Vagina (tissue), 2 donors: ENCODE data around the gene ZNF385A. TPM values are rescaled to one million over a fixed set of nuclear protein-coding genes. Genes with fewer than 3 reads are reported as not detected.

Source experiments
- DNase-seq, 2 donors: peaks; one replicate each; pipeline ENCODE4 v3.0.0-alpha.2; 2017; ENCODE audit errors: extremely low spot score in 2 of 2
- H3K27ac ChIP-seq: fragments of 200-600 bp; sonication (generic); one replicate; pipeline ENCODE4 v1.5.1; 2019
- H3K27me3 ChIP-seq: fragments of 200-600 bp; sonication (generic); one replicate; pipeline ENCODE4 v1.5.1; 2019
- H3K36me3 ChIP-seq, 2 donors: fragments of 200-600 bp; sonication (generic); one replicate each; pipeline ENCODE4 v1.5.1; 2017 to 2019
- H3K4me1 ChIP-seq: fragments of 200-600 bp; sonication (generic); one replicate; pipeline ENCODE4 v1.5.1; 2019
- H3K4me3 ChIP-seq, 2 donors: fragments of 200-600 bp; sonication (generic); 1 replicate in 1 of 2; 2 replicates in 1 of 2; pipeline ENCODE4 v1.5.1; 2016 to 2019
- H3K9me3 ChIP-seq: fragments of 200-600 bp; sonication (generic); one replicate; pipeline ENCODE4 v1.5.1; 2019
- CTCF ChIP-seq, 3 experiments: fragments of 450-650 bp in 2 of 3; fragments of 200-600 bp in 1 of 3; sonication (generic) in 1 of 3; IDR thresholded peaks; one replicate each; pipeline ENCODE4 v1.5.1; 2017 to 2019; ENCODE audit warnings: antibody characterized with exemption in 3 of 3, mild to moderate bottlenecking in 2 of 3, moderate library complexity in 2 of 3
- POLR2A ChIP-seq, 2 donors: fragments of 450-650 bp; IDR thresholded peaks; one replicate each; pipeline ENCODE4 v1.6.1; 2017; ENCODE audit warnings: antibody characterized with exemption in 2 of 2, mild to moderate bottlenecking in 2 of 2, moderate library complexity in 2 of 2
- POLR2AphosphoS5 ChIP-seq, 2 donors: sonication (generic); formaldehyde crosslinking; IDR thresholded peaks; one replicate each; pipeline ENCODE4 v1.9.0; 2017; ENCODE audit warnings: antibody characterized with exemption in 2 of 2, mild to moderate bottlenecking in 2 of 2, low read depth in 1 of 2; ENCODE audit not compliant: insufficient read depth in 1 of 2
- intact Hi-C: fragments of 100-400 bp; cut with DNase I; formaldehyde crosslinking; loops from one replicate; pipeline ENCODE4 v1.15.1; 2023
- total RNA-seq: library from RNA; depleted of rRNA; stranded (reverse); fragments of >200 nt; gene quantifications from one replicate; pipeline ENCODE4 v1.2.3, GENCODE V29; 2016

ZNF385A gene
- total RNA-seq, 1 donor from 2014 or later, result 38.8 TPM

GRCh38 chr12:54393743-54394142 lies 9.2 kb upstream of the ZNF385A start:
- Histone ChIP-seq H3K36me3 (peaks cover 7 to 39% of the 10 kb centered on the region in 2 donors), H3K4me1 (peaks cover 43% of the 10 kb centered on the region), H3K27me3 (no peaks in the 10 kb centered on the region), H3K9me3 (no peaks in the 10 kb centered on the region), H3K4me3 (no peak overlapping the region), H3K27ac (no peak overlapping the region)
- DNase-seq, result no peak
- intact Hi-C loops, result no loop called here
- TF ChIP-seq CTCF (IDR thresholded peaks at IDR 0.05), result no peak
- no peak for TF ChIP-seq POLR2A (IDR thresholded peaks at IDR 0.05)
- TF ChIP-seq POLR2AphosphoS5 (IDR thresholded peaks at IDR 0.05; ENCODE audit: insufficient read depth in 1 of 2, low read depth in 1 of 2), result no peak

- H3K36me3 ChIP-seq, result peaks cover 7 to 34% of the 10 kb centered on the region in 2 donors
- peaks cover 48% of the 10 kb centered on the region for H3K4me1 ChIP-seq
- no peak for TF ChIP-seq POLR2A (IDR thresholded peaks at IDR 0.05)
- TF ChIP-seq POLR2AphosphoS5 (IDR thresholded peaks at IDR 0.05; ENCODE audit: insufficient read depth in 1 of 2, low read depth in 1 of 2), result no peak
- H3K9me3 ChIP-seq, result no peaks in the 10 kb centered on the region
- no peak for DNase-seq
- no peaks in the 10 kb centered on the region for H3K27me3 ChIP-seq
- no peak overlapping the region for H3K4me3 ChIP-seq
- intact Hi-C loops, result no loop called here
- peak overlapping the region; percentile 7 for H3K27ac ChIP-seq
Observed at GRCh38 chr12:54393207-54393609, 8.7 kb upstream of the ZNF385A start.

- peaks cover 7 to 28% of the 10 kb centered on the region in 2 donors for H3K36me3 ChIP-seq
- DNase-seq, result no peak
Observed at GRCh38 chr12:54392485-54393206, 8.1 kb upstream of the ZNF385A start.

GRCh38 chr12:54390668-54391551 lies 6.4 kb upstream of the ZNF385A start:
- H3K4me3 ChIP-seq, result peak overlapping the region; percentile 47 to 58
- peaks cover 0 to 11% of the 10 kb centered on the region in 2 donors for H3K36me3 ChIP-seq
- TF ChIP-seq POLR2A (IDR thresholded peaks at IDR 0.05) (no peak), POLR2AphosphoS5 (IDR thresholded peaks at IDR 0.05; ENCODE audit: insufficient read depth in 1 of 2, low read depth in 1 of 2) (peak in 1 of 2 donors; percentile 55)
- H3K27me3 ChIP-seq, result no peaks in the 10 kb centered on the region
- peaks cover 70% of the 10 kb centered on the region for H3K4me1 ChIP-seq
- peak overlapping the region; percentile 93 for H3K27ac ChIP-seq
- H3K9me3 ChIP-seq, result no peaks in the 10 kb centered on the region
- intact Hi-C loops, result no loop called here
- DNase-seq, result no peak

More at GRCh38 chr12:54392485-54393206, 8.1 kb upstream of the ZNF385A start:
- Histone ChIP-seq H3K27me3 (no peaks in the 10 kb centered on the region), H3K27ac (peak overlapping the region; percentile 7), H3K4me1 (peaks cover 52% of the 10 kb centered on the region), H3K4me3 (no peak overlapping the region), H3K9me3 (no peaks in the 10 kb centered on the region)
- intact Hi-C loops, result no loop called here
- TF ChIP-seq POLR2A (IDR thresholded peaks at IDR 0.05), result no peak
- no peak for TF ChIP-seq CTCF (IDR thresholded peaks at IDR 0.05)
- TF ChIP-seq POLR2AphosphoS5 (IDR thresholded peaks at IDR 0.05; ENCODE audit: insufficient read depth in 1 of 2, low read depth in 1 of 2), result no peak

- H3K4me3 ChIP-seq, result peak overlapping the region; percentile 47 to 58
- peak overlapping the region; percentile 93 for H3K27ac ChIP-seq
- H3K27me3 ChIP-seq, result no peaks in the 10 kb centered on the region
- intact Hi-C loops, result no loop called here
- DNase-seq, result no peak
- H3K36me3 ChIP-seq, result peaks cover 0 to 6% of the 10 kb centered on the region in 2 donors
- H3K9me3 ChIP-seq, result no peaks in the 10 kb centered on the region
- TF ChIP-seq POLR2A (IDR thresholded peaks at IDR 0.05) (no peak), POLR2AphosphoS5 (IDR thresholded peaks at IDR 0.05; ENCODE audit: insufficient read depth in 1 of 2, low read depth in 1 of 2) (no peak), CTCF (IDR thresholded peaks at IDR 0.05) (no peak)
- peaks cover 76% of the 10 kb centered on the region for H3K4me1 ChIP-seq
Observed at GRCh38 chr12:54390176-54390667, 5.7 kb upstream of the ZNF385A start.
